H9 (cell line): ENCODE measurements around the gene SEC24C. TPM values are rescaled to one million over a fixed set of nuclear protein-coding genes. Genes with fewer than 3 reads are reported as not detected.

ENCODE experiments used
- DNase-seq: peaks from one replicate; pipeline ENCODE4 v3.0.0-alpha.2; 2017
- H2AFZ ChIP-seq: one replicate; pipeline ENCODE4 v1.6.1; 2013; ENCODE audit warnings: mild to moderate bottlenecking, low read length, control low read depth, moderate library complexity
- H2AK5ac ChIP-seq: 2 replicates; pipeline ENCODE4 v1.6.1; 2013; ENCODE audit warnings: low read length, control low read depth, mixed read lengths; ENCODE audit not compliant: insufficient read length
- H2BK120ac ChIP-seq: one replicate; pipeline ENCODE4 v1.6.1; 2013; ENCODE audit warnings: low read depth, mild to moderate bottlenecking, low read length, control low read depth, inconsistent platforms; ENCODE audit not compliant: poor library complexity, severe bottlenecking
- H2BK12ac ChIP-seq: 2 replicates; pipeline ENCODE4 v1.6.1; 2013; ENCODE audit warnings: low read length, control low read depth, mixed read lengths, low read depth; ENCODE audit not compliant: insufficient read length
- H2BK15ac ChIP-seq: 2 replicates; pipeline ENCODE4 v1.6.1; 2013; ENCODE audit warnings: low read depth, low read length, control low read depth
- H2BK20ac ChIP-seq: one replicate; pipeline ENCODE4 v1.6.1; 2013; ENCODE audit warnings: low read depth, mild to moderate bottlenecking, low read length, control low read depth, inconsistent platforms; ENCODE audit not compliant: poor library complexity, severe bottlenecking
- H2BK5ac ChIP-seq: 2 replicates; pipeline ENCODE4 v1.6.1; 2013; ENCODE audit warnings: low read length, control low read depth, mixed read lengths; ENCODE audit not compliant: insufficient read length
- H3K14ac ChIP-seq: 2 replicates; pipeline ENCODE4 v1.6.1; 2013; ENCODE audit warnings: low read length, control low read depth; ENCODE audit not compliant: insufficient read depth
- H3K18ac ChIP-seq: 2 replicates; pipeline ENCODE4 v1.6.1; 2013; ENCODE audit warnings: low read depth, mild to moderate bottlenecking, mixed read lengths, low read length, control low read depth; ENCODE audit not compliant: insufficient read length
- H3K23ac ChIP-seq: 2 replicates; pipeline ENCODE4 v1.6.1; 2013; ENCODE audit warnings: low read length, control low read depth, mixed read lengths, low read depth; ENCODE audit not compliant: insufficient read length
- H3K23me2 ChIP-seq: 2 replicates; pipeline ENCODE4 v1.6.1; 2013; ENCODE audit warnings: low read depth, mild to moderate bottlenecking, mixed read lengths, low read length, control low read depth; ENCODE audit not compliant: insufficient read length, poor library complexity, severe bottlenecking
- H3K27ac ChIP-seq: 2 replicates; pipeline ENCODE4 v1.5.1; 2013; ENCODE audit warnings: low read length, control low read depth, mixed read lengths, low read depth; ENCODE audit not compliant: insufficient read length
- H3K27me3 ChIP-seq: 2 replicates; pipeline ENCODE4 v1.6.1; 2013; ENCODE audit warnings: low read length, control low read depth, inconsistent platforms; ENCODE audit not compliant: insufficient read depth
- H3K4ac ChIP-seq: 2 replicates; pipeline ENCODE4 v1.6.1; 2013; ENCODE audit warnings: low read depth, mild to moderate bottlenecking, control low read depth, inconsistent platforms, low read length, moderate library complexity
- H3K4me1 ChIP-seq: 2 replicates; pipeline ENCODE4 v1.6.1; 2013; ENCODE audit warnings: low read length, control low read depth, inconsistent platforms; ENCODE audit not compliant: insufficient read depth
- H3K4me2 ChIP-seq: 2 replicates; pipeline ENCODE4 v1.6.1; 2013; ENCODE audit warnings: low read length, control low read depth, mixed read lengths; ENCODE audit not compliant: insufficient read length, insufficient read depth
- H3K56ac ChIP-seq: 2 replicates; pipeline ENCODE4 v1.6.1; 2013; ENCODE audit warnings: low read depth, mild to moderate bottlenecking, mixed read lengths, low read length, control low read depth; ENCODE audit not compliant: insufficient read length
- H3K79me1 ChIP-seq: 2 replicates; pipeline ENCODE4 v1.6.1; 2013; ENCODE audit warnings: low read depth, mild to moderate bottlenecking, moderate library complexity, low read length, control low read depth, inconsistent platforms; ENCODE audit not compliant: insufficient read depth, poor library complexity, severe bottlenecking
- H3K79me2 ChIP-seq: 2 replicates; pipeline ENCODE4 v1.6.1; 2013; ENCODE audit warnings: low read length, control low read depth, inconsistent platforms; ENCODE audit not compliant: insufficient read depth
- H3K9ac ChIP-seq: 2 replicates; pipeline ENCODE4 v1.6.1; 2013; ENCODE audit warnings: low read length, control low read depth, mixed read lengths; ENCODE audit not compliant: insufficient read length; ENCODE audit errors: extremely low read depth
- H3K9me3 ChIP-seq: one replicate; pipeline ENCODE4 v1.6.1; 2013; ENCODE audit warnings: low read depth, low read length, inconsistent platforms; ENCODE audit not compliant: control insufficient read depth
- H3T11ph ChIP-seq: one replicate; pipeline ENCODE4 v1.6.1; 2013; ENCODE audit warnings: mild to moderate bottlenecking, low read length, control low read depth, inconsistent platforms
- H4K20me1 ChIP-seq: one replicate; pipeline ENCODE4 v1.6.1; 2013; ENCODE audit not compliant: control insufficient read depth, insufficient read length, insufficient read depth
- H4K5ac ChIP-seq: 2 replicates; pipeline ENCODE4 v1.6.1; 2013; ENCODE audit warnings: low read depth, mild to moderate bottlenecking, mixed read lengths, low read length, control low read depth; ENCODE audit not compliant: insufficient read length
- H4K8ac ChIP-seq: replicated peaks from 2 replicates; pipeline ENCODE4 v1.6.1; 2013; ENCODE audit warnings: low read length, control low read depth, mixed read lengths, low read depth; ENCODE audit not compliant: insufficient read length
- H4K91ac ChIP-seq: 2 replicates; pipeline ENCODE4 v1.6.1; 2013; ENCODE audit warnings: low read depth, mild to moderate bottlenecking, moderate library complexity, mixed read lengths, low read length, control low read depth; ENCODE audit not compliant: insufficient read length
- H3K27ac Mint-ChIP-seq, 3 experiments: 2 replicates in 2 of 3; 3 replicates in 1 of 3; pipeline ENCODE4 v1.8.0; 2020 to 2021; ENCODE audit warnings: mixed read lengths in 3 of 3, mild to moderate bottlenecking in 1 of 3, moderate library complexity in 1 of 3
- H3K27me3 Mint-ChIP-seq: 2 replicates; pipeline ENCODE4 v1.8.0; 2021; ENCODE audit warnings: low read depth, mild to moderate bottlenecking, moderate library complexity, mixed read lengths
- H3K36me3 Mint-ChIP-seq, 3 experiments: 2 replicates in 2 of 3; 3 replicates in 1 of 3; pipeline ENCODE4 v1.8.0; 2020 to 2021; ENCODE audit warnings: low read depth in 3 of 3, mixed read lengths in 3 of 3; ENCODE audit not compliant: insufficient read depth in 1 of 3
- H3K4me1 Mint-ChIP-seq, 2 experiments: 2 replicates each; pipeline ENCODE4 v1.8.0; 2020; ENCODE audit warnings: mixed read lengths in 2 of 2
- H3K4me3 Mint-ChIP-seq, 2 experiments: 2 replicates in 1 of 2; 3 replicates in 1 of 2; pipeline ENCODE4 v1.8.0; 2020 to 2021; ENCODE audit warnings: mild to moderate bottlenecking in 2 of 2, mixed read lengths in 2 of 2, moderate library complexity in 1 of 2
- H3K9me3 Mint-ChIP-seq, 2 experiments: 2 replicates in 1 of 2; 3 replicates in 1 of 2; pipeline ENCODE4 v1.8.0; 2020; ENCODE audit warnings: mild to moderate bottlenecking in 2 of 2, mixed read lengths in 2 of 2, moderate library complexity in 1 of 2
- WGBS: extraction: QIAGEN DNeasy Blood & Tissue Kit; methylation state at CpG from one replicate; pipeline ENCODE4 v1.1.7; 2013; ENCODE audit warnings: missing lambda C conversion rate, low lambda C conversion rate, mixed read lengths; ENCODE audit not compliant: insufficient read length; ENCODE audit errors: extremely low coverage; 5-methylcytosine and 5-hydroxymethylcytosine counted together
- total RNA-seq: library from RNA; stranded (reverse); gene quantifications from 2 replicates; pipeline ENCODE4 v1.2.1, GENCODE V29; 2021
- TF ChIP-seq, protein P1 (sequence below): fragments of 200-600 bp; sonication (generic); conservative IDR thresholded peaks from 3 replicates; pipeline ENCODE4 v1.8.0; 2021; ENCODE audit warnings: antibody characterized with exemption, mild to moderate bottlenecking

The SEC24C gene
- total RNA-seq, 1 experiment from 2014 or later = 62.4 TPM

GRCh38 chr10:73807471-73807870 is 63.3 kb downstream of the SEC24C start:
- no peak overlapping the region for H3K14ac ChIP-seq
- H2BK120ac ChIP-seq = no peak overlapping the region
- no peak overlapping the region for H4K5ac ChIP-seq
- DNase-seq = no peak
- H3K27ac ChIP-seq = no peak overlapping the region
- no peak overlapping the region for H2BK5ac ChIP-seq
- TF ChIP-seq, protein P1, sequence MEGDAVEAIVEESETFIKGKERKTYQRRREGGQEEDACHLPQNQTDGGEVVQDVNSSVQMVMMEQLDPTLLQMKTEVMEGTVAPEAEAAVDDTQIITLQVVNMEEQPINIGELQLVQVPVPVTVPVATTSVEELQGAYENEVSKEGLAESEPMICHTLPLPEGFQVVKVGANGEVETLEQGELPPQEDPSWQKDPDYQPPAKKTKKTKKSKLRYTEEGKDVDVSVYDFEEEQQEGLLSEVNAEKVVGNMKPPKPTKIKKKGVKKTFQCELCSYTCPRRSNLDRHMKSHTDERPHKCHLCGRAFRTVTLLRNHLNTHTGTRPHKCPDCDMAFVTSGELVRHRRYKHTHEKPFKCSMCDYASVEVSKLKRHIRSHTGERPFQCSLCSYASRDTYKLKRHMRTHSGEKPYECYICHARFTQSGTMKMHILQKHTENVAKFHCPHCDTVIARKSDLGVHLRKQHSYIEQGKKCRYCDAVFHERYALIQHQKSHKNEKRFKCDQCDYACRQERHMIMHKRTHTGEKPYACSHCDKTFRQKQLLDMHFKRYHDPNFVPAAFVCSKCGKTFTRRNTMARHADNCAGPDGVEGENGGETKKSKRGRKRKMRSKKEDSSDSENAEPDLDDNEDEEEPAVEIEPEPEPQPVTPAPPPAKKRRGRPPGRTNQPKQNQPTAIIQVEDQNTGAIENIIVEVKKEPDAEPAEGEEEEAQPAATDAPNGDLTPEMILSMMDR = no peak
- no peak overlapping the region for H2AK5ac ChIP-seq
- H3T11ph ChIP-seq = no peak overlapping the region
- H4K91ac ChIP-seq = no peak overlapping the region
- no peak overlapping the region for H3K56ac ChIP-seq
- no peaks in the 10 kb centered on the region for H3K79me1 ChIP-seq
- no peak overlapping the region for H2BK12ac ChIP-seq
- no peak overlapping the region for H3K4me2 ChIP-seq
- no peaks in the 10 kb centered on the region for H3K27me3 ChIP-seq
- no peak overlapping the region for H2BK20ac ChIP-seq
- Mint-ChIP-seq H3K27me3 (no peaks in the 10 kb centered on the region), H3K9me3 (no peaks in the 10 kb centered on the region; a peak in 1 of 5 replicates), H3K36me3 (peaks cover 16 to 50% (median 42%) of the 10 kb centered on the region in 3 experiments; a peak in 6 of 7 replicates), H3K27ac (no peak overlapping the region), H3K4me1 (peaks cover 4 to 5% of the 10 kb centered on the region in 2 experiments), H3K4me3 (no peak overlapping the region)
- no peaks in the 10 kb centered on the region for H3K9me3 ChIP-seq
- no peaks in the 10 kb centered on the region for H3K4me1 ChIP-seq
- no CpG with 5 or more reads among the region's 14 CpGs for WGBS
- no peaks in the 10 kb centered on the region for H4K20me1 ChIP-seq
- H2BK15ac ChIP-seq = no peak overlapping the region
- no peaks in the 10 kb centered on the region for H3K79me2 ChIP-seq
- peaks cover 2% of the 10 kb centered on the region for H3K23me2 ChIP-seq
- no peak overlapping the region for H3K9ac ChIP-seq
- H3K23ac ChIP-seq = no peak overlapping the region
- H3K4ac ChIP-seq = no peak overlapping the region
- no peak overlapping the region for H2AFZ ChIP-seq
- H3K18ac ChIP-seq = no peak overlapping the region
- no peak overlapping the region for H4K8ac ChIP-seq
